ENCODE results near the gene EYA2. TPM values are rescaled to one million over a fixed set of nuclear protein-coding genes. Genes with fewer than 3 reads are reported as not detected.

Gene EYA2
- total RNA-seq, 1 donor = not detected

GRCh38 chr20:46940616-46941015 lies 46.0 kb downstream of the EYA2 start:
- no peak for TF ChIP-seq CTCF (IDR thresholded peaks at IDR 0.05; ENCODE audit: insufficient read depth, low read depth, low read length)
- no peak for DNase-seq (ENCODE audit: low read depth)
- H3K4me3 ChIP-seq (ENCODE audit: low read depth, low read length) = no peak overlapping the region

GRCh38 chr20:46941404-46941803 lies 46.8 kb downstream of the EYA2 start:
- no peak for TF ChIP-seq CTCF (IDR thresholded peaks at IDR 0.05; ENCODE audit: insufficient read depth, low read depth, low read length)
- DNase-seq (ENCODE audit: low read depth) = no peak
- no peak overlapping the region for H3K4me3 ChIP-seq (ENCODE audit: low read depth, low read length)

- H3K4me3 ChIP-seq (ENCODE audit: low read depth, low read length) = no peak overlapping the region
- no peak for DNase-seq (ENCODE audit: low read depth)
- no peak for TF ChIP-seq CTCF (IDR thresholded peaks at IDR 0.05; ENCODE audit: insufficient read depth, low read depth, low read length)
Observed at GRCh38 chr20:46943861-46944591, 49.4 kb downstream of the EYA2 start.

GRCh38 chr20:46945465-46945864 lies 50.8 kb downstream of the EYA2 start:
- DNase-seq (ENCODE audit: low read depth) = peak; percentile 74
- no peak for TF ChIP-seq CTCF (IDR thresholded peaks at IDR 0.05; ENCODE audit: insufficient read depth, low read depth, low read length)
- no peak overlapping the region for H3K4me3 ChIP-seq (ENCODE audit: low read depth, low read length)

DNA sequence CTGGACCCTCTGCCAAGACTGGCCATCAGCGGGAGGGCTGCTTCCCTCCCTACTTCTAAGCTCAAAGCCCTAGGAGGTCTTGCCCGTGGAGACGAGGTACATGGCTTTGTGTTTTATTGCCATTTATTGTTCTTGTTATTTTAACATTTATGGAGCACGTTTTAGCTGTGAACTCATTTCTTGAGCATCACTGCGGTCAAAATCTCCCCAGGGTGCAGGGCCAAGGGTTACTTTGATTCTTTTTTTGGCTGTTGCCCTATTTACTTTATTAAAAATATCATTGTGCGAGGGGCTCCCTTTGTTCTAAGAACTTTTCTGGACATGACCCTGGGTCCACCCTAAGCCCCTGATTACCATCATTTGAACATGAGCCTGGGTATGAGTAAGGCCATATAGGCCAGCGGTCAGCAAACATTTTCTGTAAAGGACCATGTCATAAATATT lies 51.6 kb downstream of the EYA2 start:
- no peak for TF ChIP-seq CTCF (IDR thresholded peaks at IDR 0.05; ENCODE audit: insufficient read depth, low read depth, low read length)
- no peak overlapping the region for H3K4me3 ChIP-seq (ENCODE audit: low read depth, low read length)

DNA sequence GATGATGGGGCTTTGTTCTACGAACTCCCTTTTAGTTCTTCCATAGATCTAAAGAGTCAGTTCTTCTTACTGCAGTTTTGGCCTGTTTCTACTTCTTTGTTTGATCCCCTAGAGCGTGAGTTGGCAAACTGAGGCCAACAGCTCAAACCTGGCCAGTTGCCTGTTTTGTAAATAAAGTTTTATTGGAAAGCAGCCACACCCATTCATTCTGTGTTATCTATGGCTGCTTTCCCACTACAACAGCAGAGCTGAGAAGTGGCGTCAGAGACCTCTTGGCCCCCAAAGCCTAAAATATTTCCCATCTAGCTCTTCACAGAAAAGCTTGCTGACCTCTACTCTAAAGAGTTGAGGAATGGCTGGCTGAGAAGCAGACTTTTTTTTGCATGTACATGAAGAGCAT lies 52.2 kb downstream of the EYA2 start:
- TF ChIP-seq CTCF (IDR thresholded peaks at IDR 0.05; ENCODE audit: insufficient read depth, low read depth, low read length) = no peak
- DNase-seq (ENCODE audit: low read depth) = no peak
- no peak overlapping the region for H3K4me3 ChIP-seq (ENCODE audit: low read depth, low read length)

More for the DNA sequence above, 51.6 kb downstream of the EYA2 start:
- no peak for DNase-seq (ENCODE audit: low read depth)

- no peak for TF ChIP-seq CTCF (IDR thresholded peaks at IDR 0.05; ENCODE audit: insufficient read depth, low read depth, low read length)
- no peak overlapping the region for H3K4me3 ChIP-seq (ENCODE audit: low read depth, low read length)
- peak; percentile 34 for DNase-seq (ENCODE audit: low read depth)
Observed at GRCh38 chr20:46948081-46948480, 53.4 kb downstream of the EYA2 start.
